Vagina (tissue), 2 donors: ENCODE measurements around the gene CTNNB1.

ENCODE experiments used
- POLR2AphosphoS5 ChIP-seq, 2 donors: sonication (generic); formaldehyde crosslinking; IDR thresholded peaks; one replicate each; pipeline ENCODE4 v1.9.0; 2017; ENCODE audit warnings: antibody characterized with exemption in 2 of 2, mild to moderate bottlenecking in 2 of 2, low read depth in 1 of 2; ENCODE audit not compliant: insufficient read depth in 1 of 2
- TF ChIP-seq, protein P1 (sequence below), 3 experiments: fragments of 450-650 bp in 2 of 3; fragments of 200-600 bp in 1 of 3; sonication (generic) in 1 of 3; IDR thresholded peaks; one replicate each; pipeline ENCODE4 v1.5.1; 2017 to 2019; ENCODE audit warnings: antibody characterized with exemption in 3 of 3, mild to moderate bottlenecking in 2 of 3, moderate library complexity in 2 of 3

DNA sequence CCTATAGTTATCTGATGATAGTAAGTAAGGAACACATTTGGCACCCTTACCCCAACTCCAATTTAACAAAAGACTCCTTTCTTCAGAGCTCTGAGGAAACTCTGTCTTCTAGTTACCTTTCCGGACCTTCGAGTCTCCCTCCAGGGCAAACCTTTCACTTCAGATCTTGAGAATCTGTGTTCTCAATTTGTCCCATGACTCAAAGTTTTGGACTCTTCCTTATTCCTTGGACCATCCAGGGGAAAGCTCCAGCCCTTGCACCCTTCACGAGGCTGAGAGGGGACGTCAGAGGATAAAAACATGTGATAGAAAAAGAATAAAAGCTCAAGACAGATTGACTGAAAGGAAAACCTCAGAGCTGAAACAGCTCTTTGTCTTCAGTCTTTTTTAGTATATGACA, 76.9 kb downstream of the CTNNB1 start:
- TF ChIP-seq, protein P1, sequence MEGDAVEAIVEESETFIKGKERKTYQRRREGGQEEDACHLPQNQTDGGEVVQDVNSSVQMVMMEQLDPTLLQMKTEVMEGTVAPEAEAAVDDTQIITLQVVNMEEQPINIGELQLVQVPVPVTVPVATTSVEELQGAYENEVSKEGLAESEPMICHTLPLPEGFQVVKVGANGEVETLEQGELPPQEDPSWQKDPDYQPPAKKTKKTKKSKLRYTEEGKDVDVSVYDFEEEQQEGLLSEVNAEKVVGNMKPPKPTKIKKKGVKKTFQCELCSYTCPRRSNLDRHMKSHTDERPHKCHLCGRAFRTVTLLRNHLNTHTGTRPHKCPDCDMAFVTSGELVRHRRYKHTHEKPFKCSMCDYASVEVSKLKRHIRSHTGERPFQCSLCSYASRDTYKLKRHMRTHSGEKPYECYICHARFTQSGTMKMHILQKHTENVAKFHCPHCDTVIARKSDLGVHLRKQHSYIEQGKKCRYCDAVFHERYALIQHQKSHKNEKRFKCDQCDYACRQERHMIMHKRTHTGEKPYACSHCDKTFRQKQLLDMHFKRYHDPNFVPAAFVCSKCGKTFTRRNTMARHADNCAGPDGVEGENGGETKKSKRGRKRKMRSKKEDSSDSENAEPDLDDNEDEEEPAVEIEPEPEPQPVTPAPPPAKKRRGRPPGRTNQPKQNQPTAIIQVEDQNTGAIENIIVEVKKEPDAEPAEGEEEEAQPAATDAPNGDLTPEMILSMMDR (IDR thresholded peaks at IDR 0.05), result no peak
- no peak for TF ChIP-seq POLR2AphosphoS5 (IDR thresholded peaks at IDR 0.05; ENCODE audit: insufficient read depth in 1 of 2, low read depth in 1 of 2)
